Suprapubic skin (tissue), 4 donors: ENCODE data around the gene LMF1.

Source experiments
- CTCF ChIP-seq, 2 donors: fragments of 200-600 bp in 1 of 2; fragments of 450-650 bp in 1 of 2; sonication (generic) in 1 of 2; IDR thresholded peaks; one replicate each; pipeline ENCODE4 v1.5.1; 2016 to 2019; ENCODE audit warnings: antibody characterized with exemption in 2 of 2, mild to moderate bottlenecking in 1 of 2, moderate library complexity in 1 of 2
- EP300 ChIP-seq: sonication (generic); formaldehyde crosslinking; IDR thresholded peaks from one replicate; pipeline ENCODE4 v1.6.1; 2017; ENCODE audit warnings: antibody characterized with exemption
- POLR2A ChIP-seq, 2 donors: fragments of 450-650 bp; IDR thresholded peaks; one replicate each; pipeline ENCODE4 v1.6.1; 2017; ENCODE audit warnings: antibody characterized with exemption in 2 of 2, mild to moderate bottlenecking in 2 of 2, moderate library complexity in 2 of 2
- POLR2AphosphoS5 ChIP-seq, 3 donors: sonication (generic); formaldehyde crosslinking; IDR thresholded peaks; one replicate each; pipeline ENCODE4 v1.6.1; 2017; ENCODE audit warnings: antibody characterized with exemption in 3 of 3

DNA sequence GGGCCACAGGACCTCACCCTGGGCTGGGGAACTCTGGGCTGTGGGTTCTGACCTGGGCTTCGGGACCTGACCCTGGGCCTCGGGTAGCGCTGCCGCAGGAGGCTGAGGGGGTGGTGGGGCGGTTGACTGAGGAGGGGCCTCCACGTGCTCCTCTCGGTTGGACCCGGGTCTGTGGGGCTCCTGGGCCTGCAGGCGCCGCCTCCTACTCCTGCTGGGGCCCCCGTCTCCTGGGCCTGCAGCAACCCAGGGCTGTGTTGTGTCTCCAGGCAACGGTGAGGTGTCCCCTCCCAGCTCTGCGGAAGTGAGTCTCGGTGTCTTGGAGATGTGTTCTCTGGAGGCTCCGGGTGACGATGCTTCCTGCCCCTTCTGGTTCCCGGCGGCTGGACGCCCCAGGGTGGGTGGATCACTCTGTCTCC lies 128.7 kb downstream of the LMF1 start:
- TF ChIP-seq CTCF (IDR thresholded peaks at IDR 0.05) (no peak), EP300 (no peak), POLR2A (IDR thresholded peaks at IDR 0.05) (no peak), POLR2AphosphoS5 (IDR thresholded peaks at IDR 0.05) (no peak)
